ELR (cell line): ENCODE data around the gene CARF.

ENCODE experiments used
- DNase-seq: peaks from one replicate; pipeline ENCODE4 v3.0.0-alpha.2; 2015; ENCODE audit warnings: low read depth

CARF gene

GRCh38 chr2:203021991-203022390 lies 109.9 kb downstream of the CARF start:
- DNase-seq, result no peak

DNA sequence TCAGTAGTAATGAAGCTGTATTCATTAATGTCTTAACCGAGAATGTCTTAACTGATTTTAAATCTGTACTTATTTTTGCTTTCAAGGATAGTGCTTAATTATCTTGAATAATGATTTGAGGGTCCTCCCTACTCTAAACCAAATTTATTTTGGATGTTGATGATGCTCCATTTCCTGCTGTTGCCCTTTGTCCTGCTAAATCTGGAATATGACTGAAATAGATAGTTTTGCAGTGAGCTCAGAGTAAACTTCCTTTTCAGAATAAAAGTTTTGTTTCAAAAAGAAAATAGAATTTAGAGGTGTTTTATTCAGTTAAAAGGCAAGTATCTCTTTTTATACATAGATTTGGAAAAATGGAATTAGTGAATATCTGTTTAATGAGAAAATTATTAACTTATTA lies 110.7 kb downstream of the CARF start:
- no peak for DNase-seq

DNA sequence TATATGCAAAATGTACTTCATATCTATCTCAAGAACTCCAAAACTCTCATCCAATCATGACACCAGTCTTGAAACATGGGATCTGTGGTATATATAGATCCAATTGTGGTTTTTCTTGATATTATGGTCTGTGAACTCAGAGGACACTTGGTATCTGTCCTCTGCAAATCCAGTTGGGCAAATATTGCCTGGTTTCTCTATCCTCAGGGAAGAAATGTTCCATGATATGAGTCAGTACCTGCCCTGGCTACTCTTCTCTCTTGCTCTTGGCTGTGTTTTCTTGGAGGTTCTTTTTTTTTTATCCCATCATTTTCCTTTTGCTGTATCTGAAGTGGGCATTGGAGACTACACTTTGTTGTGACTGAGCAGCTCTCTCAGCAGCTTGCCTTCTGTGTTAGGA lies 113.5 kb downstream of the CARF start:
- DNase-seq, result no peak

DNA sequence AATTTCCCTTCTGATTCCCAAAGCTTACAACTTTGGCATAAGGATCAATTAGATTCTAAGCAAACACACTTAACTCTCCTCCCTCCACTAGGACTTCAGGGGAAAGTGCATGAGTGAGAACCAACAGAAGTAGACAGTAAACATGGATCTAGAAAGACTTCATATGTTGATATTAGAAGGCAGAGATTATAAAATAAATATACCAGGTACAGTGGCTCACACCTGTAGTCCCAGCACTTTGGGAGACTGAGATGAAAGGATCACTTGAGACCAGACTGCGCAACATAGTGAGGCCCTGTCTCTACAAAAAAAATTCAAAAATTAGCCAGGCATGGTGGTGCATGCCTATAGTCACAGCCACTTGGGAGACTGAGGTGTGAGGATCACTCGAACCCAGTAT lies 118.5 kb downstream of the CARF start:
- no peak for DNase-seq

GRCh38 chr2:203030991-203031390 lies 118.9 kb downstream of the CARF start:
- no peak for DNase-seq

- no peak for DNase-seq
Observed at GRCh38 chr2:203033395-203033794, 121.3 kb downstream of the CARF start.

GRCh38 chr2:203035879-203036470 lies 123.9 kb downstream of the CARF start:
- no peak for DNase-seq
